ENCODE measurements around the gene FTCDNL1. TPM values are rescaled to one million over a fixed set of nuclear protein-coding genes. Genes with fewer than 3 reads are reported as not detected.

The FTCDNL1 gene
- total RNA-seq, 2 donors from 2014 or later, result 1.8 to 2.6 TPM

- no peaks in the 10 kb centered on the region for H3K9me3 ChIP-seq (ENCODE audit: control insufficient read depth, low read length, poor library complexity, severe bottlenecking)
- Mint-ChIP-seq H3K4me3 (no peak overlapping the region), H3K27me3 (peaks cover 44% of the 10 kb centered on the region), H3K36me3 (ENCODE audit: low read depth) (no peaks in the 10 kb centered on the region), H3K4me1 (peaks cover 3% of the 10 kb centered on the region), H3K27ac (peak overlapping the region; percentile 47)
- peak; percentile 25 to 58 (median 44) for DNase-seq
- ATAC-seq, result peak; percentile 46
Observed at GRCh38 chr2:199739413-199740110, 111.4 kb downstream of the FTCDNL1 start.

- Mint-ChIP-seq H3K4me3 (no peak overlapping the region), H3K4me1 (peaks cover 3% of the 10 kb centered on the region), H3K27me3 (peaks cover 44% of the 10 kb centered on the region), H3K27ac (no peak overlapping the region), H3K36me3 (ENCODE audit: low read depth) (no peaks in the 10 kb centered on the region)
- H3K9me3 ChIP-seq (ENCODE audit: control insufficient read depth, low read length, poor library complexity, severe bottlenecking), result no peaks in the 10 kb centered on the region
- ATAC-seq, result no peak
- DNase-seq, result no peak
Observed at GRCh38 chr2:199738727-199739412, 112.1 kb downstream of the FTCDNL1 start.

GRCh38 chr2:199734651-199735050 lies 116.3 kb downstream of the FTCDNL1 start:
- H3K4me1 Mint-ChIP-seq, result no peaks in the 10 kb centered on the region
- no peaks in the 10 kb centered on the region for H3K9me3 ChIP-seq (ENCODE audit: control insufficient read depth, low read length, poor library complexity, severe bottlenecking)
- H3K27me3 Mint-ChIP-seq, result peaks cover 49% of the 10 kb centered on the region
- no peak overlapping the region for H3K4me3 Mint-ChIP-seq
- H3K27ac Mint-ChIP-seq, result no peak overlapping the region
- H3K36me3 Mint-ChIP-seq (ENCODE audit: low read depth), result peaks cover 5% of the 10 kb centered on the region
- ATAC-seq (no peak), DNase-seq (no peak)

GRCh38 chr2:199734011-199734410 lies 117.0 kb downstream of the FTCDNL1 start:
- H3K4me3 Mint-ChIP-seq, result no peak overlapping the region
- no peak overlapping the region for H3K27ac Mint-ChIP-seq
- DNase-seq, result no peak
- H3K27me3 Mint-ChIP-seq, result peaks cover 49% of the 10 kb centered on the region
- ATAC-seq, result no peak
- H3K36me3 Mint-ChIP-seq (ENCODE audit: low read depth), result peaks cover 5% of the 10 kb centered on the region
- H3K4me1 Mint-ChIP-seq, result no peaks in the 10 kb centered on the region
- no peaks in the 10 kb centered on the region for H3K9me3 ChIP-seq (ENCODE audit: control insufficient read depth, low read length, poor library complexity, severe bottlenecking)

GRCh38 chr2:199727801-199728200 lies 123.2 kb downstream of the FTCDNL1 start:
- Mint-ChIP-seq H3K27ac (no peak overlapping the region), H3K4me1 (no peaks in the 10 kb centered on the region), H3K36me3 (ENCODE audit: low read depth) (peaks cover 10% of the 10 kb centered on the region), H3K27me3 (peaks cover 51% of the 10 kb centered on the region), H3K4me3 (no peak overlapping the region)
- DNase-seq (no peak), ATAC-seq (no peak)
- no peaks in the 10 kb centered on the region for H3K9me3 ChIP-seq (ENCODE audit: control insufficient read depth, low read length, poor library complexity, severe bottlenecking)

- Mint-ChIP-seq H3K27me3 (peaks cover 49% of the 10 kb centered on the region), H3K36me3 (ENCODE audit: low read depth) (peaks cover 10% of the 10 kb centered on the region), H3K27ac (no peak overlapping the region), H3K4me1 (no peaks in the 10 kb centered on the region), H3K4me3 (no peak overlapping the region)
- ATAC-seq (no peak), DNase-seq (no peak)
- no peaks in the 10 kb centered on the region for H3K9me3 ChIP-seq (ENCODE audit: control insufficient read depth, low read length, poor library complexity, severe bottlenecking)
Observed at GRCh38 chr2:199727306-199727705, 123.7 kb downstream of the FTCDNL1 start.

GRCh38 chr2:199718074-199718473 lies 132.9 kb downstream of the FTCDNL1 start:
- Mint-ChIP-seq H3K4me1 (no peaks in the 10 kb centered on the region), H3K27me3 (no peaks in the 10 kb centered on the region), H3K4me3 (no peak overlapping the region), H3K36me3 (ENCODE audit: low read depth) (no peaks in the 10 kb centered on the region), H3K27ac (no peak overlapping the region)
- no peak for DNase-seq
- H3K9me3 ChIP-seq (ENCODE audit: control insufficient read depth, low read length, poor library complexity, severe bottlenecking), result no peaks in the 10 kb centered on the region
- ATAC-seq, result no peak

GRCh38 chr2:199717587-199717907 lies 133.4 kb downstream of the FTCDNL1 start:
- Mint-ChIP-seq H3K36me3 (ENCODE audit: low read depth) (no peaks in the 10 kb centered on the region), H3K4me1 (no peaks in the 10 kb centered on the region), H3K27ac (no peak overlapping the region), H3K4me3 (no peak overlapping the region), H3K27me3 (peaks cover 4% of the 10 kb centered on the region)
- ATAC-seq (no peak), DNase-seq (no peak)
- H3K9me3 ChIP-seq (ENCODE audit: control insufficient read depth, low read length, poor library complexity, severe bottlenecking), result no peaks in the 10 kb centered on the region

GRCh38 chr2:199716807-199717586 lies 134.0 kb downstream of the FTCDNL1 start:
- Mint-ChIP-seq H3K4me1 (no peaks in the 10 kb centered on the region), H3K27me3 (peaks cover 6% of the 10 kb centered on the region), H3K36me3 (ENCODE audit: low read depth) (no peaks in the 10 kb centered on the region), H3K27ac (no peak overlapping the region), H3K4me3 (no peak overlapping the region)
- DNase-seq (no peak), ATAC-seq (no peak)
- H3K9me3 ChIP-seq (ENCODE audit: control insufficient read depth, low read length, poor library complexity, severe bottlenecking), result no peaks in the 10 kb centered on the region

- Mint-ChIP-seq H3K4me3 (no peak overlapping the region), H3K27ac (no peak overlapping the region), H3K4me1 (no peaks in the 10 kb centered on the region), H3K27me3 (peaks cover 15% of the 10 kb centered on the region), H3K36me3 (ENCODE audit: low read depth) (peaks cover 3% of the 10 kb centered on the region)
- no peaks in the 10 kb centered on the region for H3K9me3 ChIP-seq (ENCODE audit: control insufficient read depth, low read length, poor library complexity, severe bottlenecking)
- no peak for DNase-seq
- no peak for ATAC-seq
Observed at GRCh38 chr2:199713746-199714145, 137.2 kb downstream of the FTCDNL1 start.

- Mint-ChIP-seq H3K27me3 (peaks cover 15% of the 10 kb centered on the region), H3K36me3 (ENCODE audit: low read depth) (peaks cover 3% of the 10 kb centered on the region)
- ATAC-seq, result no peak
Observed at GRCh38 chr2:199710551-199710950, 140.4 kb downstream of the FTCDNL1 start.

More at GRCh38 chr2:199710551-199710950, 140.4 kb downstream of the FTCDNL1 start:
- no peak for DNase-seq
- Mint-ChIP-seq H3K27ac (no peak overlapping the region), H3K4me3 (no peak overlapping the region), H3K4me1 (no peaks in the 10 kb centered on the region)
- H3K9me3 ChIP-seq (ENCODE audit: control insufficient read depth, low read length, poor library complexity, severe bottlenecking), result no peaks in the 10 kb centered on the region

Data from T-helper 17 cell (primary cell).